GM18873 (cell line): Measurements from ENCODE around the gene ZW10.
"Not testable (repeated sequence)": the region's sequence is repeated elsewhere in the genome, so short reads cannot be mapped to it uniquely, and the experiment has no call there.

ENCODE experiments used
- ATAC-seq: cut with Tn5 transposase; IDR thresholded peaks from one replicate; pipeline ENCODE4 v1.9.1; 2021; ENCODE audit warnings: mild to moderate bottlenecking, moderate library complexity, moderate number of reproducible peaks; ENCODE audit not compliant: unreplicated experiment, low FRiP score

ZW10 gene

DNA sequence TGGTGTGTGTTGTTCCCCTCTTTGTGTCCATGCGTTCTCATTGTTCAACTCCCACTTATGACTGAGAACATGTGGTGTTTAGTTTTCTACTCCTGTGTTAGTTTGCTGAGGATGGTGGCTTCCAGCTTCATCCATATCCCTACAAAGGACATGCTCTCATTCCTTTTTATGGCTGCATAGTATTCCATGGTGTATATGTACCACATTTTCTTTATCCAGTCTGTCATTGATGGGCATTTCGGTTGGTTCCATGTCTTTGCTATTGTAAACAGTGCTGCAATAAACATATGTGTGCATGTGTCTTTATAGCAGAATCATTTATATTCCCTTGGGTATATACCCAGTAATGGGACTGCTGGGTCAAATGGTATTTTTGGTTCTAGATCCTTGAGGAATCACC is 10.5 kb downstream of the ZW10 start:
- not testable (repeated sequence) for ATAC-seq

DNA sequence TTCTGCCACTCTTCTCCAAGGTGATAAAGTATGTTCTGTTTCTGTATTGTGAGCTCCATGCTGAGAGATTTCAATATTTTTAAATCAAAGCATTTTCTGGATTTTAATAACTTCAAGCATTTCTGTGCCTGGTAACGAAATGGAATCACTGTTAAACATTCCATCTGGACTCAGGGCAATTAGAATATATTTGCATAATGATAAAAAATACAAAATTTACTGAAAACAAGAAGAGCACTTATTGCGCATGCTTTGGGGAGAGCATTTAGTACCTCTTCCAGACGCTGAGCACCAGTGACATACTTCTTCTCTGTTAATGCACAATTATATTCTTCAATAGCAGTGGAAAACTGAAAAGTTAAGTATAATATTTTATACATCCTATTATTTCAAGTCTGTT is 13.3 kb downstream of the ZW10 start:
- ATAC-seq = no peak

DNA sequence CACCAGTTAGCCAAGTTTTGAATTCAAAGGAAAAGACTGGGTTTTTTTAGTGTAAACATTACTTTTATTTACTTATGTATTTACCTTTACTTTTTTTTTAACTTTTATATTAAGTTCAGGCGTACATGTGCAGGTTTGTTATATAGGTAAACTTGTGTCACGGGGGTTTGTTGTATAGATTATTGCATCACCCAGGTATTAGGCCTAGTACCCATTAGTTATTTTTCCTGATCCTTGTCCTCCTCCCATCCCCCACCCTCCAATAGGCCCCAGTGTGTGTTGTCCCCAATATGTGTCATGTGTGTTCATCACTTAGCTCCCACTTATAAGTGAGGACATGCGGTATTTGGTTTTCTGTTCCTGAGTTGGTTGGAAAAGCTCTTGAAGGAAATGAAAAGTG is 20.6 kb downstream of the ZW10 start:
- no peak for ATAC-seq

DNA sequence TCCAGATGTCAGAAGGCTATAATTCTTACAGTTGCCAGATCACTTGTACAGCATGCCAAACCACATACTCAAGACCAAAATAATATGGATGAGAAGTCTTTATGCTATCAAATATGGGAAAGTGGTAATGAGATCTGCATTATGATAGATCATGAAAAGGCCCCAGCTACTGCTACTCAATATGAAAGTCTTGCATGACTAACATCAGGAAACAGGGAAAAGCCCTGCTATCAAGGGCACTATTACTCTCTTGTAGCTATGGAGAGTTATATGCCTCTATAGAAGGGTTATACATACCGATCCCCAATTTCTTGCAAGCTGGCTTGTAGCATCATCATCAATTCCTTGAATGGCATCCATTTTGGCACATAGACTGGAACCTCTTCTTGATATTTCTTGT is 37.2 kb downstream of the ZW10 start:
- no peak for ATAC-seq

DNA sequence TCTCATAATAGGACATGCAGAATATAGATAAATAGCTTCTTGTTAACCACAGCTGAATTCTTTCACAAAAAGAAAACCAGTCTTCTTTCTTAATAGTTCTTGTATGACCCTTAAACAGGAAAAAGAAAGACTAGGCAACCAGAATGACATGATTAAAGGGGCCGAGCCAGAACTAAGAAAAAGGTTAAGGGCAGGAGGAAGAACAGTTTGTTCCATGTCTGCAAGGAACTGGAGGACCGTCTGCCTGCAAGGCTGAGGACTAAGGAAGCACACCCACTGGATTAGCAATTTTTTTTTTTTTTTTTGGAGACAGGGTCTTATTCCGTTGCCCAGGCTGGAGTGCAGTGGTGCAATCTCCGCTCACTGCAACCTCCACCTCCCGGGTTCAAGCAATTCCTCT is 41.4 kb downstream of the ZW10 start:
- ATAC-seq = no peak

DNA sequence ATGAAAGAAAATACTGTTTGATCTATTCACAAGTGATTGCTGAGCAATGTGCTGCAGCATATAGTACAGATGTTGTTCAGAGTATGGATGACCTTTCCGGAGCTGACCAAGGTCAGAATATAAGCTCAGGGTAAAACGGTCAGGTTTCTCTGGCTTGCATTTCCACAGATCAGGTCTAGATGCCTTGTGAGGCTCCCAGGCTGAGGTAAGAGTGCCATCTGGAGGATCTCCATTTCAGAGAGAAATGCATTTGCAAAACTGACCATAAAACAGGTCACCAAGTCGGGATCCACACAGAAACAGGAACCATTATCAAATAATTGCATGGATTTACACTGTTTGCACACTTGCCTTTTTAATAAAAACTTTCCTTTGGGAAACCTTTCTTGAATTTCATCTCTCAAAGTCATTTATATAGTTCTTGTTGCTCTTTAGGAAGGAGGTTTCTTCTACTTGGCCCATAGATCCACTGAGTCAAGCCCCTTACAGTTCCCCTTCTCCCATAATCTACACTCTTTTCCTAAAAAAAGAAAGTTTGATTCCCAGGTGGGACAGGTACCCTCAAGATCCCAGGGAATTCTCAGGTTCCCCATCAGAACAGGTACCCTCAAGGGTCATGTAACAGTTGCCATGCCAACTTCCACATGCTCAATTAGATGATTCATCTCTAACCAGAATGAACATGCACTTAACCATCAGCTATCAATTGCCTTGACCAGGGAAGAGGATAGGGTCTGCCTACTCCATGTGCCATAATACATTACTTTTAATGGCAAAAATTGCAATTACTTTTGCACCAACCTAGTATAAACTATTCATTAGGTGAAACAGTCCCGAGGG is 42.4 kb downstream of the ZW10 start:
- no peak for ATAC-seq

DNA sequence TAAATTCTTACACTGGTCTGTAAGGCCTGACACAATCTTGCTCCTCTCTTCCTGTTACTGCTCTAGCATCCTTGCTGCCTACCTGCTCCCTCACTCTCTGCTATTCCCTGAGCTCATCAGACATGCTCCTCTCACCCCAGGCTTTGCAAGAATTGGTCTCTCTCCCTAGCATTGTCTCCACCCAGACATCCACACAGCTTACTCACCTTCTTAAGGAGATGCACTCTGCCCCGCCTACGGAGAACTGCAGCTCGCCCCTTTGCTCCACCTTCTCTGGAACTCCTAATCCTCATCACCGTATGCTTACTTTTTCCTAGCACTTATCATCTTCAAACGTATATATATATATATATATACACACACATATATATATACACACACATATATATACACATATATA is 44.0 kb downstream of the ZW10 start:
- ATAC-seq = no peak

DNA sequence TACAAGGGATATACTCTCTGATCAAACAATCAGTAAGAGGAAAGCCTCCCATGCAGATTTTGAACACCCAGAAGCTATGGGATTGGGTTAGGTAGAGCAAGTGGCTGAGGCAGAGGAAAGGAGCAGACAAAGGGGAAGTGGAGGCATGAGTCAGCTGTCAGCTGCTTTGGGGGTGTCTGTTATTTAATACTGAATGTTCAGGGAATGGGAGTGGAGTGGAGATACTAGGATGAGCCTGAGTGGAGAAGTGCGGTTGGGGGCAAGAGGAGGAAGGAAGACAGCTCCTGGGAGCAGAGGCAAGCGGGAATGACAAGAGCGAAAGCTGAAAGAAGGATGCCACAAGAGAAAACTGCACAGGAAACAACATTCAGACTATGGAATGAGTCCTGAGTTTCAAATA is 44.7 kb downstream of the ZW10 start:
- no peak for ATAC-seq

DNA sequence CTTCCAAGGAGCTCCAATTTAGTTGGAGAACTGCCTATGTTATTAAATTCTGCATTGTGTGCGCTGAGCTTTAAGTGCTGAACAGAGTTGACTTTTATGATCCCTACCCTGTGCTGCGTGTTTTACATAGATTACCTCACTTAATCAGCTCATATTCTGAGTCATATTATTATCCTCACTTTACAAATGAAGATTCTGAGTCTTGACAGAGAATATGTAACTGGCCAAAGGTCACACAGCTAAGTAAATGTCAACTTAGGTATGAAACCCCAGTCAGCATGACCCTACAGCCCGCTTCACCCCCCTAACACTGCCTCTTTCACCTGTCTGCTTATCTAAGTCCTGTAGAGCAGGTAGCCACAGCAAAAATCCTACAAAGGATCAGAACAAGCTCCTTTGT is 47.6 kb downstream of the ZW10 start:
- ATAC-seq = no peak

DNA sequence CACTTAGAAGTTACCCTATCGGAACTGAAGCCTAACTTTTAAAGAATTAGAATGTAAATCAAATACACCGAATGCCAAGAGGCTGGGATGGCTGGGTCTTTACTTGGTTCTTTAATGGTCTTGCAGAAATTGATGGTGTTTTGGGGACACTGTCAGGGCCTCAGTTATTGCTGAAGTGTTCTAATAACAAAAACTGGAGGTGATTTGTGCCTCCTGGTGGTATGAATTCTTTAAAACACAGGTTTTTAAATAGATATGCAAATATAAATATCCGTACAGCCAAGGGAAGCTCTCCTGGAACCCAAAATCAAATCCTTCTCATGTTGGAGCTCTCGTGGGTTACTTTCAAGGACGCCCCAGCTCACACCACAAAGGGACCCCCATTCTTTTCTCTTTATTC is 48.1 kb downstream of the ZW10 start:
- no peak for ATAC-seq

DNA sequence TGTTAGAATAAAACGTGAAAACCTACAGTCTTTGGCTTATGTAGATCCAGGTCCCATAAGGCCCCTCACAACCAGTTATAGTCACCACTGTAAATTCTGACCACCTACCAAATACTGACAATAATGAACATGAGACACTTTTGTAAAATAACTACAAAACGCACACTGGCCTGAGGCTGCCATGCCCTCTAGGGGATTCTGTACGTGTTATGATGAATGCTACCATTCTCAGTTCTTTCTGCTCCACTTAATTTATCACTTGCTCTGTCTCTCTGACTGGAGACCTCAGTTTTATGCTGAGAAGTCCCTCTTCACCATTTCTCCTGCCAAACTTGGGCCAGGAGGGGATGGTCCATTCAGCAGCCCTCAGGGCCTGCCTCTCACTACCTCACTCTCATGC is 48.7 kb downstream of the ZW10 start:
- ATAC-seq = no peak

DNA sequence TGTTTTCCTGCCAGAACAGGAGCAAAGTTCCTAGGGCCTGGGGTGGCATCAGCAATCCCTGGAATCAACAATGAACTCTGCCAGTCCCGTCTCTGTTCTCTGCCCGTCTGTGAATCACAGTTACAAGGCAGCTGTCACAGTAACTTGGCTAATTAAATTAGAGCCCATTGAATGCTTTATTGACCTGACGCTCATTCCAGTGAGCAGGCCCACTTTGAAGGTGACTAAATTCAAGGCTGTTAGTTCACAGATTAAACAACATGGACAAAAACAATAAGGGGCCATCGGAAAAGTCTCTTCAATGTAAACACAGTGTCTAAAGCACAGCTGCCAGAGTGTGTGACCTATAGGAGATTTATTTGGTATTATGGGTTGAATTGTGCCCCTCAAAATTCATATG is 49.7 kb downstream of the ZW10 start:
- no peak for ATAC-seq

DNA sequence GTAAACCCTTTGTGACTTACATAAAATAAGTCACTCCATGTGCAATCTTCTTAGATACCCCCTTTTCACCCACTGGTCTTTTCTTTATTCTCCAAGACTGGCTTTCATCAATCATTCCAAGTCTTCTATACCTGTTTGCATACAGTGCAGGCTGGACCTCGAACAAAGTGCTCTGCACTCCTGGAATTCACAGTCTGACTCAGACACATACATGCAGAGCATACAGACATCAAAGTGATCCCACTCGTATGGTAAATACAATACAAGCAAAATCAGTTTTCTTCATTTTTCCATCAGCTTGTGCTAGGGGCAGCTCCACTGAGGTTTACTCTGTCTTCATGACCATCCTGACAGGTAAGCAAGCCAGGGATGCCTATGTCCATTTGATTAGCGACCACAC is 50.6 kb downstream of the ZW10 start:
- no peak for ATAC-seq

DNA sequence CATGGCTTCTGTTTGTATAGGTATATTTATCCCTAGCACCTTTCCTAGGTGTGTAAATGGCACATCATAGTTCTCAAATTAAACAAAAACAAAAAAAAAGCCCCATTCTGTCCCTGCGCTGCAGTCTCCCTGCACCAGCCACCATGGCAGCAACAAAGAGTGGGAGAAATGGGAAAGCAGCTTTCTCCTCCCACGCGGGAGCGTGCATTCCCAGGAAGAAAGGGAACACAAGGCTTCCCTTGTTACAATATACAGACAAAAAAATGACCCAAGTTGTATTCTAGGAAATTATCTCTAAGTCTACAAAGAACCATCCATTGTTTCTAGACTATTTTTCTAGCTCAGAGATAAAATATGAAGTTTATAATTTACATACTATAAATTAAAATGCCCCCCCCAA is 51.3 kb downstream of the ZW10 start:
- no peak for ATAC-seq

DNA sequence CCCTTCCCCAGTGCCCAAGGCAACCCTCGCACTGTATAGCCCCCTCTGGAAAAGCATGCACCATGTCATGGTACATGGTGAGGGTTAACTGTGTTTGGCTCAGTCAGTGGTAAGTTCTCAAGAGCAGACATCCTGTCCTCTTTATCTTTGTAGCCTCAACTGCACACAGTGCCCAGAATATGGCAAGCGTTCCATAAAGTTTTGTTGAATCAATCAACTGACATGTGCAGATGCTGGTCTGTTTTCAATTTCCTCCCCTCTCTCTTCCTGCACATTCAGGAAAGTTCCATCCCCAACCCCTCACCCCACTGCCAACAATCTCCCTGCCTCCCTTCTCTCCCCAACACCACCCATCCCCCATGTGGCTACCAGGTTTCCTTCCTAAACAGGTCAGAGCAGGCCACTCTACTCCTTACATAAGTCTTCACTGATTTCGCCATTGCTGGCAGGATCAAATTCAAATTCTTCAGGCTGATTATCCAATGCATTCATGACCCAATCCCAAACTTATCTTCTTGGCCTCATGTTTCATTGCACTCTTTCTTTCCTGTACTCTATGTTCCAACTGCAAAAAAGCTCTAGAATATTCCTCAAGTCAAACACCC is 51.9 kb downstream of the ZW10 start:
- no peak for ATAC-seq

DNA sequence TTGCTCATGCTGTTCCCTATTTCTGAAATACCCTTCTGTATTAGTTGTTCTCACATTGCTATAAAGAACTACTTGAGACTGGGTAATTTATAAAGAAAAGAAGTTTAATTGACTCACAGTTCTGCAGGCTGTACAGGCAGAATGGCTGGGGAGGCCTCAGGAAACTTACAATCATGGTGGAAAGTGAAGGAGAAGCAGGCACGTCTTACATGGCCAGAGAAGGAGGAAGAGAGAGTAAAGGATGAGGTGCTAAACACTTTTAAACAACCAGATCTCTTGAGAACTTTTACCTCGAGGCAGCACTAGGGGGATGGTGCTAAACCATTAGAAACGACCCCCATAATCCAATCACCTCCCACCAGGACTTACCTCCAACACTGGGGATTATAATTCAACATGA is 53.0 kb downstream of the ZW10 start:
- ATAC-seq = not testable (repeated sequence)

DNA sequence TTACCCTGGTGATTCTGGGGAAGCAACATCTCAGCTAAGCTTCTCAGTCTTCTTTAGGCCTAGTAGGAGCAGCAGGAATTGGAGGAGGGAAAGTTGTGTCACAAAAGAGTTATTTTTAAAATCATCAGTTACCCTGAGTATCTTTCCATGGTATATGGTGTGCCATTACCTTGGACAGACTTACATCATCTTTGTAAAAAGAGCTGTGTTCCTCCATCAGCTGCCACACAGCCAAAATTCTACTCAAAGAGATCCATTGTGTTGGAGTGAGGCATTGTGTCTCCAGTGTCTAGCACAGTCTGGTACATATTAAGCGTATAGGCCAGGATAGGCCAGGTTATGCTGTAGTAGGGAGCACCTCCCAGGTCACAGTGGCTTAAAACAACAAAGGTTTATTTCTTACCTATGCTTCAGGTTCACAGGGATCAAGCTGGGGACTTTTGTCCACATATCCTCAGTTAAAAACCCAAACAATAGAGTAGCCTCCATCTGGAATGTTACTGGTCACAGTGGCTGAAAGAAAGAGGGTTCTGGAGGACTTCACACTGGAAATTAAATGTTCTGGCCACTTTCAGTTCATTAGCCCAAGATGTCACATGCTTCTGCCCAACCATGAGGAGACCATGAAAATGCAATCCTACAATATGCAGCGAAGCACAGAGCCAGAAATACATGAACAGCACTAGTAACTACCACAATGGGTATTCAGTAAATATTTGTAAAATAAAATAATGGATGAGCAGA is 57.4 kb downstream of the ZW10 start:
- ATAC-seq = no peak

DNA sequence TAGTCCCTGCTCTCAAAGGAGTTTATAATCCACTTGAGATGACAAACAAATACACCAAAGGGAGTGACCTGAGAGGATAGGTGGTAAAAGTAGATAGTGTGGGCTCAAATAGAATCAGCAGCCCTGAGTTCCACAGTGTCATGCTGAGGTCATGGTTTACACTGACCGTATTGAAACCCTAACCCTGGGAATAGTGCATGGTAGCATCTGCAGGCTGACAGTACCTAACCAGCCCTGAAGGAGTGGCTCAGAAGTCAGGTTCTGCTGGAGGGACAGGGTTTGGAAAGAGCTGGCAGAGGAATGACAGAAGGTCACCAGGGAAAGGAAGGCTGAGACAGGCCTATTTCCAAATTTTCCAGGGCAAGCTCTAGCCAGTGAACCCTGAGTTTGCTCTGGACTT is 58.2 kb downstream of the ZW10 start:
- ATAC-seq = no peak

DNA sequence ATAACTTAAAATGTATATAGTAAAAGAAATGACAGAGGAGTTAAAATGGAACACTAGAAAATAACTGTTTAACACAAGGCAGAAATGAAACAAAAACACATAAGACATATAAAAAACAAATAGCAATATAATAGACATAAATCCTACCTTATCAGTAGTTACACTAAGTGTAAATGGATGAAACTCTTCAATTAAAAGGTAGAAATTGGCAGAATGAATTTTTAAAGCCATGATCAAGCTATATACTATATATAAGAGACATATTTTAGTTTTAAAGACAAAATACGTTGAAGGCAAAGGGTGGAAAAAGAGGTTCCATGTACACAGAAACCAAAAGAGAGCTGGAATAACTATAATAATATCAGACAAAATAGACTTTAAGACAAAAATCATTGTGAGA is 62.5 kb downstream of the ZW10 start:
- no peak for ATAC-seq

DNA sequence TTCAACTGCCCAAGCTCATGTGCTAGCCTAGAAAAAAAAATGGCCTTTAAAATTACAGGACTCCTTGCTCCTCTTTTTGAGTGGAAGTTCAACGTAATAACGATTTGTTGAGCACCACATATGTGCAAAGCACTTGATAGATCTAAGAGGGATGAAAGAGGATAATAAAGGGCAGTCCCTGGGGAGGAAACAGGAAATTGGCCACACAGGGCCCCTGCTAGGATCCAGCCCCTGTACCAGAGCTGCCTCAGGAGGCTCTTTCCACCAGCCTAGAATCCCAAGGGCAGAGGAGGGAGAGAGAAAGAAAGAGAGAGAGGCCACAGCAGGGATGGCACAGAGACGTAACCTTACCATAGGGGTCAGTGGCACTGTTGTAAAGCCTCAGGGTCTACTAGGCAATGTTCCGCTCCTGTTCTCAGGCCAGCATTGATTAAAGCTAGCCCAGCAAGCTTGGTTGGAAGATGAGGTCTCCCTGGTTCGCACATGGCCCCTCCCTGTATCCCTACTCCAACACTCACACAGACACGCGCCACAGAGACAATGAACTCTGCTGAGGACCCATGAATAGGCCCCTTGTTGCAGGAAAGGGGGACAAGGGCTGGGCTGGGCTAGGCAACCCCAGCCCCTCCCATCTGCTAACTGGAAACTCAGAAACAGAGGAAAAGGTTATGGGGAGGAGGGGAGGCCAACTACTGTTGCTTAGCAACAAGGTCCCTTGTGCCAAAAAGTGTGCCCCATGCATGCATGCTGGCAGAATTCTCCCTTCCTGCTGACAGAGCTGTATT is 67.4 kb downstream of the ZW10 start, which contains the start of gene TMPRSS5:
Gene TMPRSS5 (minus strand): TSS at position 438 of the 785 bp plus-strand sequence. CDS start 84 bp downstream, at position 354.
- ATAC-seq = no peak

DNA sequence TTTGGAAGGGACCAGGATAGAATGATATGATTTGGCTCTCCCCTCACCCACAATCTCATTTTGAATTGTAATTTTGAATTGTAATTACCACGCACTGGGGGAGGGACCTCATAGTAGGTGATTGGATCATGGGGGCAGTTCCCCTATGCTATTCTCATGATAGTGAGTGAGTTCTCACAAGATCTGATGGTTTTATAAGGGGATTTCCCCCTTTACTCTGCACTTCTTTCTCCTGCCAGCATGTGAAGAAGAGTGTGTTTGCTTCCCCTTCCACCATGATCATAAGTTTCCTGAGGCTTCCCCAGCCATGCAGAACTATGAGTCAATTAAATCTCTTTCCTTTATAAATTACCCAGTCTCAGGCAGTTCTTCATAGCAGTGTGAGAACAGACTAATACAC is 69.9 kb downstream of the ZW10 start:
- ATAC-seq = not testable (repeated sequence)
